OCI-LY1 (cell line): ENCODE measurements around the gene PCK2.

ENCODE experiments used
- H2AFZ ChIP-seq: fragments of 200-600 bp; sonication (generic), shearing (Covaris generic); 2 replicates; pipeline ENCODE4 v1.6.0; 2014; ENCODE audit warnings: antibody characterized with exemption, mild to moderate bottlenecking, low read length
- H3F3A ChIP-seq: fragments of 200-600 bp; sonication (generic), shearing (Covaris generic); 2 replicates; pipeline ENCODE4 v1.6.0; 2014; ENCODE audit warnings: mild to moderate bottlenecking, antibody characterized with exemption, low read length, moderate library complexity; ENCODE audit not compliant: insufficient read depth
- H3K27ac ChIP-seq: fragments of 200-600 bp; sonication (generic); 2 replicates; pipeline ENCODE4 v1.5.1; 2014; ENCODE audit warnings: low read length, mixed run types, mild to moderate bottlenecking, low read depth; ENCODE audit not compliant: poor library complexity, severe bottlenecking
- H3K27me3 ChIP-seq: fragments of 200-600 bp; sonication (generic); 2 replicates; pipeline ENCODE4 v1.6.0; 2014; ENCODE audit warnings: antibody characterized with exemption, mild to moderate bottlenecking, low read length, moderate library complexity; ENCODE audit not compliant: insufficient read depth
- H3K36me3 ChIP-seq: fragments of 200-600 bp; sonication (generic); 2 replicates; pipeline ENCODE4 v1.6.1; 2014; ENCODE audit warnings: mild to moderate bottlenecking, antibody characterized with exemption, low read length, moderate library complexity, mixed read lengths; ENCODE audit not compliant: insufficient read depth
- H3K4me1 ChIP-seq: fragments of 200-600 bp; sonication (generic); 2 replicates; pipeline ENCODE4 v1.5.1; 2014; ENCODE audit warnings: mild to moderate bottlenecking, low read length, moderate library complexity; ENCODE audit not compliant: insufficient read depth, severe bottlenecking
- H3K4me2 ChIP-seq: fragments of 200-600 bp; sonication (generic), shearing (Covaris generic); 2 replicates; pipeline ENCODE4 v1.6.1; 2014; ENCODE audit warnings: low read length
- H3K4me3 ChIP-seq: fragments of 200-600 bp; sonication (generic); 2 replicates; pipeline ENCODE4 v1.5.1; 2014; ENCODE audit warnings: low read length, low read depth, mild to moderate bottlenecking, mixed read lengths; ENCODE audit not compliant: poor library complexity, severe bottlenecking
- H3K79me2 ChIP-seq: fragments of 200-600 bp; shearing (Covaris generic); 2 replicates; pipeline ENCODE4 v1.6.1; 2016; ENCODE audit warnings: mixed run types, low read length, mixed read lengths; ENCODE audit not compliant: insufficient read depth
- H3K9ac ChIP-seq: fragments of 200-600 bp; sonication (generic), shearing (Covaris generic); 2 replicates; pipeline ENCODE4 v1.6.1; 2014; ENCODE audit warnings: mild to moderate bottlenecking, low read length, mixed read lengths
- H3K9me2 ChIP-seq: fragments of 200-600 bp; sonication (generic), shearing (Covaris generic); 2 replicates; pipeline ENCODE4 v1.6.1; 2014; ENCODE audit warnings: low read depth, mild to moderate bottlenecking, low read length, mixed read lengths
- H3K9me3 ChIP-seq: fragments of 200-600 bp; shearing (Covaris generic); 2 replicates; pipeline ENCODE4 v1.6.1; 2014; ENCODE audit warnings: low read length, mixed read lengths
- H4K20me1 ChIP-seq: fragments of 200-600 bp; sonication (generic), shearing (Covaris generic); 2 replicates; pipeline ENCODE4 v1.6.0; 2016; ENCODE audit warnings: mild to moderate bottlenecking, low read length; ENCODE audit not compliant: insufficient read depth
- EZH2 ChIP-seq: fragments of 200-600 bp; sonication (generic), shearing (Covaris generic); IDR thresholded peaks from 2 replicates; pipeline ENCODE4 v1.8.0; 2017; ENCODE audit warnings: borderline replicate concordance, mixed run types, mild to moderate bottlenecking, antibody characterized with exemption, low read length, moderate library complexity, mixed read lengths
- TF ChIP-seq, protein P1 (sequence below): fragments of 200-600 bp; sonication (generic), shearing (Covaris generic); IDR thresholded peaks from 2 replicates; pipeline ENCODE4 v1.5.1; 2017; ENCODE audit warnings: mild to moderate bottlenecking, antibody characterized with exemption, low read length, moderate library complexity, mixed read lengths

Gene PCK2

DNA sequence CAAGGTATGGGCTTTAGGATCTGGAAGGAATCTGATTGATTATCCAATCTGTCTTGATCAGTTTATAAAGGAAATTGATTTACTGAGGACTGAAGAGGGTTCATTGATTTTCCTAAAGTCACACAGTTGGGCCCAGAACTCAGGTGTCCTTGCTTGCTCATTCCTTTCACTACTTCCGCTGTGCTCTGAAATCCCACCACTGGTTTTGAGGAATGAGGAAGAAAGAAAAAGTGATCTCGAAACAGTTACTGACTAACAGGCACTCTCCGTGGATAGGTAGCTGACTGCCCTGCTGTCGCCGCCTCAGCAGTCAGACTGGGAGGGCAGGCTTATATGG is 36.2 kb downstream of the PCK2 start, which contains the start of gene FITM1:
Gene FITM1, plus strand, starts transcription at position 280 of the 337 bp plus-strand sequence. CDS start 905 bp downstream, outside the sequence.
- Histone ChIP-seq H3K27ac (no peak within 1 kb of the TSS), H3K9me2 (no peaks in the 10 kb centered on the region), H3K27me3 (no peaks in the 10 kb centered on the region), H3K9ac (no peak within 1 kb of the TSS), H4K20me1 (no peaks in the 10 kb centered on the region), H3K4me3 (no peak within 1 kb of the TSS), H3F3A (no peaks in the 10 kb centered on the region), H3K4me2 (no peak within 1 kb of the TSS), H3K9me3 (no peaks in the 10 kb centered on the region), H3K36me3 (no peaks in the 10 kb centered on the region), H2AFZ (no peak within 1 kb of the TSS), H3K79me2 (no peaks in the 10 kb centered on the region), H3K4me1 (peaks cover 14% of the 10 kb centered on the region)
- TF ChIP-seq, protein P1, sequence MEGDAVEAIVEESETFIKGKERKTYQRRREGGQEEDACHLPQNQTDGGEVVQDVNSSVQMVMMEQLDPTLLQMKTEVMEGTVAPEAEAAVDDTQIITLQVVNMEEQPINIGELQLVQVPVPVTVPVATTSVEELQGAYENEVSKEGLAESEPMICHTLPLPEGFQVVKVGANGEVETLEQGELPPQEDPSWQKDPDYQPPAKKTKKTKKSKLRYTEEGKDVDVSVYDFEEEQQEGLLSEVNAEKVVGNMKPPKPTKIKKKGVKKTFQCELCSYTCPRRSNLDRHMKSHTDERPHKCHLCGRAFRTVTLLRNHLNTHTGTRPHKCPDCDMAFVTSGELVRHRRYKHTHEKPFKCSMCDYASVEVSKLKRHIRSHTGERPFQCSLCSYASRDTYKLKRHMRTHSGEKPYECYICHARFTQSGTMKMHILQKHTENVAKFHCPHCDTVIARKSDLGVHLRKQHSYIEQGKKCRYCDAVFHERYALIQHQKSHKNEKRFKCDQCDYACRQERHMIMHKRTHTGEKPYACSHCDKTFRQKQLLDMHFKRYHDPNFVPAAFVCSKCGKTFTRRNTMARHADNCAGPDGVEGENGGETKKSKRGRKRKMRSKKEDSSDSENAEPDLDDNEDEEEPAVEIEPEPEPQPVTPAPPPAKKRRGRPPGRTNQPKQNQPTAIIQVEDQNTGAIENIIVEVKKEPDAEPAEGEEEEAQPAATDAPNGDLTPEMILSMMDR = no peak
- no peak for TF ChIP-seq EZH2

- no peaks in the 10 kb centered on the region for H3K79me2 ChIP-seq
- no peak overlapping the region for H2AFZ ChIP-seq
- no peaks in the 10 kb centered on the region for H3K27me3 ChIP-seq
- H3K4me3 ChIP-seq = no peak overlapping the region
- no peaks in the 10 kb centered on the region for H3K9me3 ChIP-seq
- no peaks in the 10 kb centered on the region for H3F3A ChIP-seq
- TF ChIP-seq, protein P1 = no peak
- no peak for TF ChIP-seq EZH2
- H3K36me3 ChIP-seq = no peaks in the 10 kb centered on the region
- H4K20me1 ChIP-seq = no peaks in the 10 kb centered on the region
- no peak overlapping the region for H3K27ac ChIP-seq
- no peaks in the 10 kb centered on the region for H3K9me2 ChIP-seq
- H3K4me2 ChIP-seq = no peak overlapping the region
- H3K4me1 ChIP-seq = peaks cover 18% of the 10 kb centered on the region
- no peak overlapping the region for H3K9ac ChIP-seq
Observed at GRCh38 chr14:24130717-24131548, 36.8 kb downstream of the PCK2 start.

GRCh38 chr14:24131549-24131966 is 37.4 kb downstream of the PCK2 start:
- no peaks in the 10 kb centered on the region for H4K20me1 ChIP-seq
- H3K4me1 ChIP-seq = peaks cover 19% of the 10 kb centered on the region
- TF ChIP-seq, protein P1 = no peak
- no peak for TF ChIP-seq EZH2
- H3F3A ChIP-seq = no peaks in the 10 kb centered on the region
- H3K79me2 ChIP-seq = no peaks in the 10 kb centered on the region
- H3K9me2 ChIP-seq = no peaks in the 10 kb centered on the region
- H3K9me3 ChIP-seq = no peaks in the 10 kb centered on the region
- no peak overlapping the region for H2AFZ ChIP-seq
- H3K27me3 ChIP-seq = no peaks in the 10 kb centered on the region
- H3K9ac ChIP-seq = no peak overlapping the region
- H3K4me2 ChIP-seq = no peak overlapping the region
- no peak overlapping the region for H3K4me3 ChIP-seq
- no peaks in the 10 kb centered on the region for H3K36me3 ChIP-seq
- H3K27ac ChIP-seq = no peak overlapping the region
